ENCODE measurements around the gene LRG1. TPM values are rescaled to one million over a fixed set of nuclear protein-coding genes. Genes with fewer than 3 reads are reported as not detected.

LRG1 gene
- total and polyA plus RNA-seq, 8 donors, result 2.1 to 23.3 (median 7.6) TPM; not detected in 1

DNA sequence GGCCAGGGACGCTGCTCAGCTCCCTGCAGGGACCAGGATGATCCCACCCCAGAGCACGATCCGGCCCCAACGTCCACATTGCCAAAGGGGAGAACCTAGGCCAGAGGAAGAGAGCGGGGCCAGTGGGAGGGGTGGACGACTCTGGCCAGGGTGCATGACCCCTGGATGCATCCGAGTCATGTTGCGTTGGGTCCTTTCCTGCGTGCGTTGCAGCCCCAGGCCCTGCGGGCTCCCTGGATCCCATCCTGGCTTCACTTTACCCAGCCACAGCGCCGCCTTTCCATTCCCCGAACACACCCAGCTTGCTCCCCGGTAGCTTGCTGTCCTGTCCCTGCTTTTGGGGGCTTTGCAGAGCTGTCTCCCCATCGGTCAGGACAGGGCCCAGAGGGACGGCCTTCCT is 32.0 kb downstream of the LRG1 start:
- TF ChIP-seq POLR2A (IDR thresholded peaks at IDR 0.05) (no peak), POLR2AphosphoS5 (IDR thresholded peaks at IDR 0.05) (no peak), EP300 (IDR thresholded peaks at IDR 0.05) (no peak), CTCF (IDR thresholded peaks at IDR 0.05) (no peak)
- Histone ChIP-seq H3K9me3 (no peaks in the 10 kb centered on the region), H3K36me3 (peaks cover 5 to 66% (median 49%) of the 10 kb centered on the region in 4 donors), H3K4me3 (no peak overlapping the region), H3K27me3 (no peaks in the 10 kb centered on the region), H3K4me1 (peaks cover 0 to 5% (median 0%) of the 10 kb centered on the region in 4 donors), H3K27ac (no peak overlapping the region)
- no peak for DNase-seq
- intact Hi-C loops (cut with DNase I; ENCODE audit: low total_unique reads), result no loop called here
- 75 to 88% (median 85%) methylated on average over 16 to 17 of the region's 17 CpGs for WGBS, 5 donors

DNA sequence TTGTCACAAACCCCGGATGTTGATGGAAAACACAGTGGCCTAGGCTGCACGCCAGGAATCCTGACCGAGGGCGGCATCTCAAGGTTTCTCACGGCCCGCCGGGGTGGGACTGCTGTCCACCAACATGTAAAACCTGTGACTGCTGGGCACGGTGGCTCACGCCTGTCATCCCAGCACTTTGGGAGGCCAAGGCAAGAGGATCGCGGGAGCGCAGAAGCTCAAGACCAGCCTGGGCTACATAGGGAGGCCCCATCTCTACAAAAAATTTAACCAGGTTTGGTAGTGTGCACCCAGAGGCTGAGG is 32.7 kb downstream of the LRG1 start:
- peaks cover 5 to 66% (median 54%) of the 10 kb centered on the region in 4 donors for H3K36me3 ChIP-seq
- H3K9me3 ChIP-seq, result no peaks in the 10 kb centered on the region
- 67 to 93% (median 90%) methylated on average over 5 to 12 of the region's 12 CpGs for WGBS, 5 donors
- intact Hi-C loops (cut with DNase I; ENCODE audit: low total_unique reads), result no loop called here
- no peak for TF ChIP-seq POLR2AphosphoS5 (IDR thresholded peaks at IDR 0.05)
- no peak for TF ChIP-seq EP300 (IDR thresholded peaks at IDR 0.05)
- no peak for TF ChIP-seq POLR2A (IDR thresholded peaks at IDR 0.05)
- no peak for TF ChIP-seq CTCF (IDR thresholded peaks at IDR 0.05)
- DNase-seq, result no peak
- H3K27ac ChIP-seq, result peak overlapping the region in 1 of 5 donors; percentile 43
- H3K4me1 ChIP-seq, result peaks cover 0 to 5% (median 0%) of the 10 kb centered on the region in 4 donors
- H3K27me3 ChIP-seq, result no peaks in the 10 kb centered on the region
- no peak overlapping the region for H3K4me3 ChIP-seq

DNA sequence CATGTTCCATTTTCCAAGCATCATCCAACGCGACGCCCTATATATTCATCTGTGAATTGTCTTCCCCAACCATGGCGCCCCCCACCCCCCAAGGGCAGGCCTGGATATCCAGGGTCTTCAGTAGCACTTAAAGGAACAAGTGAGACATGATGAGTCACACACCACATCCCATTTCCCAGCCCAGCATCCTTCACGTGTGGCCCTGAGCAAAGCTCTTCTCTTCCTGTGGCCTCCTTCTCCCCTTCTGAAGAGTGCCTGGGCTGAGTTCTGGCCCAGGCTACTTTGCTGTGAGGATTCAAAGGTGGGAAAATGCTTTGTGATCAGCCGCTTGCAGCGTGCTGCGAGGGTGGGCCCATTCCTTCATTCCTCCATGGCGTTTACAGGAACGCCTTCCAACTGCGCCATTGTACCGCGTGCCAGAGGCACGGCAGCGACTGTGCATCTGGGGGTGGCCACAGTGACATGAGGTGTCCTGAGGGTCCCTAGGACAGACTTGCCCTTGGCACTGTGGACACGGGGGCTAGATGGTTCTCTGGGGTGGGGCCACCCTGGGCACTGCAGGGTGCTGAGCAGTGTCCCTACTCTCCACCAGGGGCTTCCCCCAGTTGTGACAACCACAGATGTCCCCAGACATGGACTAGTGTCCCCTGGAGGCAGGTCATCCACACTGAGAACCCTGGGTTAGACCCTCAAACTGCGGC is 33.2 kb downstream of the LRG1 start:
- TF ChIP-seq POLR2AphosphoS5 (IDR thresholded peaks at IDR 0.05), result no peak
- peak overlapping the region in 1 of 5 donors; percentile 43 for H3K27ac ChIP-seq
- no peak for DNase-seq
- no peak overlapping the region for H3K4me3 ChIP-seq
- peaks cover 0 to 5% (median 0%) of the 10 kb centered on the region in 4 donors for H3K4me1 ChIP-seq
- peaks cover 7 to 69% (median 59%) of the 10 kb centered on the region in 4 donors for H3K36me3 ChIP-seq
- no peaks in the 10 kb centered on the region for H3K27me3 ChIP-seq
- H3K9me3 ChIP-seq, result no peaks in the 10 kb centered on the region
- intact Hi-C loops (cut with DNase I; ENCODE audit: low total_unique reads), result no loop called here
- 84 to 91% (median 88%) methylated on average over 15 to 17 of the region's 17 CpGs for WGBS, 5 donors

GRCh38 chr19:4505570-4506448 is 34.0 kb downstream of the LRG1 start:
- Histone ChIP-seq H3K27me3 (no peaks in the 10 kb centered on the region), H3K4me3 (no peak overlapping the region), H3K27ac (no peak overlapping the region), H3K36me3 (peaks cover 15 to 77% (median 67%) of the 10 kb centered on the region in 4 donors), H3K4me1 (peaks cover 0 to 5% (median 0%) of the 10 kb centered on the region in 4 donors), H3K9me3 (no peaks in the 10 kb centered on the region)
- intact Hi-C loops (cut with DNase I; ENCODE audit: low total_unique reads), result no loop called here
- no peak for TF ChIP-seq POLR2AphosphoS5 (IDR thresholded peaks at IDR 0.05)
- no peak for TF ChIP-seq POLR2A (IDR thresholded peaks at IDR 0.05)
- no peak for TF ChIP-seq CTCF (IDR thresholded peaks at IDR 0.05)
- no peak for TF ChIP-seq EP300 (IDR thresholded peaks at IDR 0.05)
- no peak for DNase-seq
- 92 to 96% (median 95%) methylated on average over 34 of the region's 34 CpGs for whole genome bisulfite sequencing, 5 donors
